Endothelial cell of umbilical vein (primary cell): Measurements from ENCODE around the gene DIP2B.

ENCODE experiments used
- CTCF ChIP-seq, 2 donors: IDR thresholded peaks; 1 replicate in 1 of 2; 2 replicates in 1 of 2; pipeline ENCODE4 v1.5.1; 2011; ENCODE audit warnings: low read length in 2 of 2, mild to moderate bottlenecking in 2 of 2, moderate library complexity in 2 of 2, control low read depth in 1 of 2, inconsistent platforms in 1 of 2, low read depth in 1 of 2; ENCODE audit not compliant: insufficient read depth in 1 of 2; ENCODE audit errors: extremely low read depth in 1 of 2
- EZH2 ChIP-seq: IDR thresholded peaks from 2 replicates; pipeline ENCODE4 v1.6.1; 2012; ENCODE audit warnings: borderline replicate concordance, low read depth, mild to moderate bottlenecking, moderate library complexity, low read length, inconsistent platforms; ENCODE audit not compliant: severe bottlenecking
- MAX ChIP-seq: IDR thresholded peaks from 2 replicates; pipeline ENCODE4 v1.6.1; 2011; ENCODE audit not compliant: insufficient read depth, insufficient read length
- MYC ChIP-seq: IDR thresholded peaks from one replicate; pipeline ENCODE4 v1.6.1; 2011; ENCODE audit warnings: mild to moderate bottlenecking, low read depth, low read length
- POLR2AphosphoS5 ChIP-seq: IDR thresholded peaks from 2 replicates; pipeline ENCODE4 v1.6.1; 2012; ENCODE audit warnings: low read depth, mild to moderate bottlenecking, control low read depth, low read length, moderate library complexity; ENCODE audit not compliant: insufficient read depth

GRCh38 chr12:50567926-50568325, 63.1 kb downstream of the DIP2B start:
- no peak for TF ChIP-seq MYC
- TF ChIP-seq POLR2AphosphoS5, result no peak
- TF ChIP-seq CTCF (IDR thresholded peaks at IDR 0.05; ENCODE audit: extremely low read depth in 1 of 2, insufficient read depth in 1 of 2, low read depth in 1 of 2, low read length in 2 of 2), result no peak
- TF ChIP-seq EZH2, result no peak
- TF ChIP-seq MAX, result no peak
